ENCODE data around the gene NCKAP5.

NCKAP5 gene

GRCh38 chr2:133123904-133124303 lies 444.4 kb downstream of the NCKAP5 start:
- TF ChIP-seq, protein P1, sequence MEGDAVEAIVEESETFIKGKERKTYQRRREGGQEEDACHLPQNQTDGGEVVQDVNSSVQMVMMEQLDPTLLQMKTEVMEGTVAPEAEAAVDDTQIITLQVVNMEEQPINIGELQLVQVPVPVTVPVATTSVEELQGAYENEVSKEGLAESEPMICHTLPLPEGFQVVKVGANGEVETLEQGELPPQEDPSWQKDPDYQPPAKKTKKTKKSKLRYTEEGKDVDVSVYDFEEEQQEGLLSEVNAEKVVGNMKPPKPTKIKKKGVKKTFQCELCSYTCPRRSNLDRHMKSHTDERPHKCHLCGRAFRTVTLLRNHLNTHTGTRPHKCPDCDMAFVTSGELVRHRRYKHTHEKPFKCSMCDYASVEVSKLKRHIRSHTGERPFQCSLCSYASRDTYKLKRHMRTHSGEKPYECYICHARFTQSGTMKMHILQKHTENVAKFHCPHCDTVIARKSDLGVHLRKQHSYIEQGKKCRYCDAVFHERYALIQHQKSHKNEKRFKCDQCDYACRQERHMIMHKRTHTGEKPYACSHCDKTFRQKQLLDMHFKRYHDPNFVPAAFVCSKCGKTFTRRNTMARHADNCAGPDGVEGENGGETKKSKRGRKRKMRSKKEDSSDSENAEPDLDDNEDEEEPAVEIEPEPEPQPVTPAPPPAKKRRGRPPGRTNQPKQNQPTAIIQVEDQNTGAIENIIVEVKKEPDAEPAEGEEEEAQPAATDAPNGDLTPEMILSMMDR (IDR thresholded peaks at IDR 0.05; ENCODE audit: control extremely low read depth, extremely low read depth, low read depth, missing control alignments): no peak
- no peak for DNase-seq (ENCODE audit: extremely low spot score)
- POLR2A ChIA-PET: no interaction called here
- CTCF ChIA-PET: no interaction called here

DNA sequence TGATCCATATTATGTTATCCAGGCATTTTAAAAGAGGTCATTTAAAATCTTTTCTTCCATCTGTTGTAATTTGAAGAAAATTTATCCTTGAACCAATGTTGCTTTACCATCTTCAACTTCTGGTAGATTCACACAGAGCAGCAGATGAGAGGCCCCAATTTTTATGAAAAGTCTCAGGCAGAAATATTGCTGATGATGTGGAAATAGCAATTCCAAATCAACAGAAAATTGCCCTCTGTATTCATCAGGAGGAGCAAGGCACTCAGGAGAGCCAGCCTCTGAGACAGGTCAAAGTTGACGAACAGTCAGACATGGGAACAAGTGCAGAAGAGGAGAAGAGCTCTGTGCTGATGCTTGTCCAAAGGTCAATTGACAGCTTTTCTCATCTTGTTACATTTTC lies 444.9 kb downstream of the NCKAP5 start:
- ChIA-PET CTCF (no interaction called here), POLR2A (no interaction called here)
- no peak for DNase-seq (ENCODE audit: extremely low spot score)
- TF ChIP-seq, protein P1 (IDR thresholded peaks at IDR 0.05; ENCODE audit: control extremely low read depth, extremely low read depth, low read depth, missing control alignments): no peak

DNA sequence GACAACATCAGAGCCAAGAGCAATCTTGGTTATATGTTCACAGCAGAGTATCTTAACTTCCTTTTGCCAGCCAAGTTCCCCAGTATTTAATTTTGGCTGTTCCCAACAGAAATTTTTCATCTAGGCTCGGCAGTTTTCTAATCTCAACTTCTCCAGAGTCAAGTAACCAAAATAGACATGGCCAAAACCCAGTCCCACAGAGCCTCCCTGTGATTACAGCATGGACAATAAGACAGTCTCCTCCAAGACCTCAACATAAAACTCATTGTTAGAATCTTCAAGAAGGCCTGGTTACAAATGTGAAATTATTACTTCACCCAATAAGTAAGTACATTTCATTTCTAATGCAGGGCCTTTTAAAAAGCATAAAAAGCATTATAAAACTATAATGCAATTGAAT lies 445.7 kb downstream of the NCKAP5 start:
- POLR2A ChIA-PET: no interaction called here
- DNase-seq (ENCODE audit: extremely low spot score): no peak
- TF ChIP-seq, protein P1 (IDR thresholded peaks at IDR 0.05; ENCODE audit: control extremely low read depth, extremely low read depth, low read depth, missing control alignments): no peak
- CTCF ChIA-PET: no interaction called here

DNA sequence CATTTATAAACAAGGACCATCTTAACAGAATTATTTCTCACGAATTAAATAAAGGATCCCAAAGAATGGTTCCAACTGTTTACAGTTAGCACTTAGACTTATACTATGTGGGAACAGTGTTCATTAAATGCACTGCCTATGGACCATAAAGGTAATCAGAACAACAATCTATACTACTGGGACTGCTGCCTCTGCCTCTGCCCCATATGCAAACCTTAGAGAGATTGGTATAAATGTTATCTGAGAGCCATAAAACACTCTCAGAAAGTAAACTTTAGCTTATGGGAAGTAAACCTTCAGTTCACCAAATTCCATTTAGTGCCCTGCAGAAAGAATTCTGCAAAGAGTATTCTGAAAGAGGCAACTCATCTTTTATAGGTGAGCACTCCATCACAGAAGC lies 448.0 kb downstream of the NCKAP5 start:
- CTCF ChIA-PET: no interaction called here
- no peak for DNase-seq (ENCODE audit: extremely low spot score)
- POLR2A ChIA-PET: no interaction called here
- TF ChIP-seq, protein P1 (IDR thresholded peaks at IDR 0.05; ENCODE audit: control extremely low read depth, extremely low read depth, low read depth, missing control alignments): no peak

- TF ChIP-seq, protein P1 (IDR thresholded peaks at IDR 0.05; ENCODE audit: control extremely low read depth, extremely low read depth, low read depth, missing control alignments): no peak
- ChIA-PET CTCF (no interaction called here), POLR2A (no interaction called here)
- no peak for DNase-seq (ENCODE audit: extremely low spot score)
Observed at GRCh38 chr2:133110201-133110600, 458.1 kb downstream of the NCKAP5 start.

DNA sequence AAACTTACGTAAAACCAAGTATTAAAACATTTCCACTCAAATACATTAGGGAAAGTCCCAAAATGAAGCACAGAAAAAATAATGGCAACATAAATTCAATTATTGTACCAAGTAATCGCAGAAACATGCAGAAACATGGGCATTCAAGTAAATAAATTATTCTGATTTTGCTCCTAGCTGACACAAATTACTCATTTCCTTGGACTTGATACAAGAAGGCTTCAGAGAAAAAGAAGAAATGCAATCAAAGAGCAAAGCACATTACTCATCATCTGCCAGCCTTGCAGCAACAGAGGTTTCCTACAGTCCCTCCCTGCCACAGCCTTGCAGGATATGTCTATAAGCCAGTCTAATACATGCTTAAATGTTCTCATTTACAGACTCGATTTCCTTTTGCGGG lies 458.5 kb downstream of the NCKAP5 start:
- ChIA-PET POLR2A (no interaction called here), CTCF (no interaction called here)
- TF ChIP-seq, protein P1 (IDR thresholded peaks at IDR 0.05; ENCODE audit: control extremely low read depth, extremely low read depth, low read depth, missing control alignments): no peak
- no peak for DNase-seq (ENCODE audit: extremely low spot score)
